Ovary (tissue), 9 donors: ENCODE data around the gene SPINK13. TPM values are rescaled to one million over a fixed set of nuclear protein-coding genes. Genes with fewer than 3 reads are reported as not detected.

ENCODE experiments used
- DNase-seq, 5 donors: peaks; one replicate each; pipeline ENCODE4 v3.0.0-alpha.2; 2019 to 2020
- H3K27ac ChIP-seq, 2 donors: fragments of 200-600 bp; one replicate each; pipeline versions ENCODE4 v1.5.1 to v1.8.0; 2019 to 2022
- H3K27me3 ChIP-seq: fragments of 200-600 bp; one replicate; pipeline ENCODE4 v1.8.0; 2022
- H3K36me3 ChIP-seq: fragments of 200-600 bp; sonication (generic); one replicate; pipeline ENCODE4 v1.5.1; 2019
- H3K4me1 ChIP-seq: one replicate; pipeline ENCODE4 v1.8.1; 2013; ENCODE audit warnings: mild to moderate bottlenecking, moderate library complexity; ENCODE audit not compliant: insufficient read depth
- H3K4me3 ChIP-seq: fragments of 200-600 bp; sonication (generic); one replicate; pipeline ENCODE4 v1.5.1; 2017
- H3K9me3 ChIP-seq, 2 donors: fragments of 200-600 bp in 1 of 2; sonication (generic) in 1 of 2; one replicate each; pipeline versions ENCODE4 v1.5.1 to v1.8.1; 2013 to 2019; ENCODE audit warnings: mild to moderate bottlenecking in 1 of 2, moderate library complexity in 1 of 2
- CTCF ChIP-seq, 3 donors: fragments of 450-650 bp in 2 of 3; fragments of 200-600 bp in 1 of 3; IDR thresholded peaks; one replicate each; pipeline versions ENCODE4 v1.5.1 to v1.8.0; 2016 to 2022; ENCODE audit warnings: antibody characterized with exemption in 3 of 3, mild to moderate bottlenecking in 1 of 3
- EP300 ChIP-seq: sonication (generic); formaldehyde crosslinking; IDR thresholded peaks from one replicate; pipeline ENCODE4 v1.6.1; 2017; ENCODE audit warnings: antibody characterized with exemption
- POLR2A ChIP-seq: fragments of 450-650 bp; IDR thresholded peaks from one replicate; pipeline ENCODE4 v1.6.1; 2017; ENCODE audit warnings: antibody characterized with exemption, mild to moderate bottlenecking, moderate library complexity
- WGBS, 3 donors: extraction: QIAGEN DNeasy Blood & Tissue Kit in 1 of 3; methylation state at CpG; one replicate each; pipeline versions ENCODE4 v1.1.5 to v1.1.7; 2013 to 2017; 5-methylcytosine and 5-hydroxymethylcytosine counted together
- intact Hi-C, 4 donors: fragments of 100-400 bp; cut with DNase I; formaldehyde crosslinking; loops; one replicate each; pipeline versions ENCODE4 v1.11.0 to v1.15.1; 2022 to 2023
- polyA plus RNA-seq, 2 donors: library from polyadenylated mRNA; stranded (reverse); fragments of 200-250 nt in 1 of 2; fragments of 350-450 nt in 1 of 2; fragmentation: Illumina TruSeq in 1 of 2; extraction: RNeasy Lipid Tissue Mini Kit (QIAGEN cat#74804) in 1 of 2; gene quantifications; one replicate each; pipeline ENCODE4 v1.2.3, GENCODE V29; 2013 to 2014
- total RNA-seq, 7 donors: library from RNA; depleted of rRNA in 2 of 7; stranded (reverse); fragments of >200 nt in 2 of 7; fragmentation: NEBNext Ultra II Directional in 3 of 7; extraction: Animal tissue kit (Norgen Biotek cat#: 25700) in 3 of 7; gene quantifications; one replicate each; pipeline versions ENCODE4 v1.1.0 to v1.2.4, GENCODE V29; 2016 to 2023
- donor health status: DM: no; HTN: no; CAD: no; lungs with moderate emphysema.
- donor health status: DM: no; HTN: no; CAD: no.
- donor health status: Bipolar disorder and iron deficiency.
- donor health status: DM: yes; HTN: yes; CAD: no.
- donor health status: DM: no; HTN: no; CAD: no.
- donor health status: DM: yes; HTN: yes; CAD: no.

The SPINK13 gene
- total and polyA plus RNA-seq, 9 donors: 0.21 to 5.7 (median 1.4) TPM; not detected in 5

- Histone ChIP-seq H3K36me3 (no peaks in the 10 kb centered on the region), H3K27ac (no peak overlapping the region), H3K4me1 (no peaks in the 10 kb centered on the region), H3K27me3 (no peaks in the 10 kb centered on the region), H3K4me3 (no peak overlapping the region), H3K9me3 (no peaks in the 10 kb centered on the region)
- intact Hi-C loops: no loop called here
- TF ChIP-seq POLR2A: no peak
- no peak for TF ChIP-seq CTCF (IDR thresholded peaks at IDR 0.05)
- no peak for TF ChIP-seq EP300
- no peak for DNase-seq
Observed at GRCh38 chr5:148229840-148230239, 38.8 kb upstream of the SPINK13 start.

- H3K4me3 ChIP-seq: no peak overlapping the region
- WGBS, 3 donors: 93 to 96% (median 94%) methylated on average over 7 of the region's 7 CpGs
- H3K4me1 ChIP-seq: no peaks in the 10 kb centered on the region
- intact Hi-C loops: no loop called here
- DNase-seq: no peak
- TF ChIP-seq EP300 (no peak), POLR2A (no peak), CTCF (IDR thresholded peaks at IDR 0.05) (no peak)
- no peaks in the 10 kb centered on the region for H3K36me3 ChIP-seq
- no peak overlapping the region for H3K27ac ChIP-seq
- no peaks in the 10 kb centered on the region for H3K9me3 ChIP-seq
- no peaks in the 10 kb centered on the region for H3K27me3 ChIP-seq
Observed at GRCh38 chr5:148230240-148230639, 38.4 kb upstream of the SPINK13 start.

GRCh38 chr5:148237785-148238417 is 30.7 kb upstream of the SPINK13 start:
- intact Hi-C loops: no loop called here
- TF ChIP-seq CTCF (IDR thresholded peaks at IDR 0.05) (no peak), POLR2A (no peak), EP300 (no peak)
- no peak overlapping the region for H3K27ac ChIP-seq

GRCh38 chr5:148238418-148238794 is 30.2 kb upstream of the SPINK13 start, which contains the start of gene MARCOL:
Gene MARCOL (plus strand): TSS chr5:148238525. CDS start chr5:148238598, 73 bp downstream.
- intact Hi-C loops: no loop called here
- no peak for DNase-seq
- WGBS, 3 donors: 31 to 40% (median 37%) methylated on average over 2 of the region's 2 CpGs
- H3K36me3 ChIP-seq: no peaks in the 10 kb centered on the region
- no peak for TF ChIP-seq EP300
- H3K9me3 ChIP-seq: no peaks in the 10 kb centered on the region
- no peaks in the 10 kb centered on the region for H3K27me3 ChIP-seq
- H3K27ac ChIP-seq: no peak within 1 kb of the TSS
- H3K4me1 ChIP-seq: peaks cover 1% of the 10 kb centered on the region
- no peak within 1 kb of the TSS for H3K4me3 ChIP-seq

More at GRCh38 chr5:148237785-148238417, 30.7 kb upstream of the SPINK13 start:
- Histone ChIP-seq H3K9me3 (no peaks in the 10 kb centered on the region), H3K4me3 (no peak overlapping the region), H3K4me1 (peaks cover 1% of the 10 kb centered on the region), H3K36me3 (no peaks in the 10 kb centered on the region), H3K27me3 (no peaks in the 10 kb centered on the region)
- no peak for DNase-seq
- WGBS, 3 donors: 5 to 12% (median 5%) methylated on average over 4 of the region's 4 CpGs

- H3K27me3 ChIP-seq: no peaks in the 10 kb centered on the region
- no peak overlapping the region for H3K4me3 ChIP-seq
- no peaks in the 10 kb centered on the region for H3K4me1 ChIP-seq
- intact Hi-C loops: no loop called here
- TF ChIP-seq CTCF (IDR thresholded peaks at IDR 0.05) (no peak), EP300 (no peak), POLR2A (no peak)
- DNase-seq: no peak
- H3K27ac ChIP-seq: no peak overlapping the region
- H3K36me3 ChIP-seq: no peaks in the 10 kb centered on the region
- WGBS, 3 donors: 57 to 75% (median 69%) methylated on average over 2 of the region's 2 CpGs
- H3K9me3 ChIP-seq: no peaks in the 10 kb centered on the region
Observed at GRCh38 chr5:148248894-148249293, 19.7 kb upstream of the SPINK13 start.
